ENCODE results near the gene SLFN5. TPM values are rescaled to one million over a fixed set of nuclear protein-coding genes. Genes with fewer than 3 reads are reported as not detected.
A peak's percentile ranks its signal among the peaks of the same experiment; 100 is the strongest.

The SLFN5 gene
- total RNA-seq, 2 experiments from 2014 or later, result 28.5 to 32.7 TPM

- TF ChIP-seq, protein P1, sequence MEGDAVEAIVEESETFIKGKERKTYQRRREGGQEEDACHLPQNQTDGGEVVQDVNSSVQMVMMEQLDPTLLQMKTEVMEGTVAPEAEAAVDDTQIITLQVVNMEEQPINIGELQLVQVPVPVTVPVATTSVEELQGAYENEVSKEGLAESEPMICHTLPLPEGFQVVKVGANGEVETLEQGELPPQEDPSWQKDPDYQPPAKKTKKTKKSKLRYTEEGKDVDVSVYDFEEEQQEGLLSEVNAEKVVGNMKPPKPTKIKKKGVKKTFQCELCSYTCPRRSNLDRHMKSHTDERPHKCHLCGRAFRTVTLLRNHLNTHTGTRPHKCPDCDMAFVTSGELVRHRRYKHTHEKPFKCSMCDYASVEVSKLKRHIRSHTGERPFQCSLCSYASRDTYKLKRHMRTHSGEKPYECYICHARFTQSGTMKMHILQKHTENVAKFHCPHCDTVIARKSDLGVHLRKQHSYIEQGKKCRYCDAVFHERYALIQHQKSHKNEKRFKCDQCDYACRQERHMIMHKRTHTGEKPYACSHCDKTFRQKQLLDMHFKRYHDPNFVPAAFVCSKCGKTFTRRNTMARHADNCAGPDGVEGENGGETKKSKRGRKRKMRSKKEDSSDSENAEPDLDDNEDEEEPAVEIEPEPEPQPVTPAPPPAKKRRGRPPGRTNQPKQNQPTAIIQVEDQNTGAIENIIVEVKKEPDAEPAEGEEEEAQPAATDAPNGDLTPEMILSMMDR (IDR thresholded peaks at IDR 0.05), result no peak
- H3K4me3 Mint-ChIP-seq, result peak overlapping the region; percentile 89
- H3K9me3 ChIP-seq (ENCODE audit: control insufficient read depth in 1 of 2, insufficient read depth in 1 of 2, low read length in 2 of 2), result no peaks in the 10 kb centered on the region
- H3K27ac Mint-ChIP-seq, result peak overlapping the region; percentile 96
- ChIA-PET CTCF (interaction anchor here (0.6 to 3.5 kb wide), 33 partner anchors 12 to 277 kb away, joined by 3 to 57 read pairs (median 5); partner anchors contain the start of genes PEX12 and SLFN5), POLR2A (interaction anchor here (0.7 to 4.7 kb wide), 26 partner anchors 8 to 274 kb away, joined by 3 to 84 read pairs (median 8); partner anchors contain the start of genes AP2B1, PEX12, SLFN11 and SLFN12)
- H3K36me3 ChIP-seq (ENCODE audit: insufficient read depth, low read length), result no peaks in the 10 kb centered on the region
- DNase-seq (no peak), ATAC-seq (ENCODE audit: poor library complexity) (no peak)
- H3K4me1 Mint-ChIP-seq (ENCODE audit: low read depth), result peaks cover 63% of the 10 kb centered on the region
- H3K4me3 ChIP-seq (ENCODE audit: low read length), result no peak overlapping the region
- H3K4me1 ChIP-seq (ENCODE audit: insufficient read depth, low read length), result peaks cover 30% of the 10 kb centered on the region
- intact Hi-C loops (cut with DNase I, micrococcal nuclease), result loop anchor here (1.0 to 5.0 kb wide), 6 partner anchors 34 to 221 kb away; partner anchors contain the start of gene SLFN12 (in 1 of the 2)
- H3K36me3 Mint-ChIP-seq (ENCODE audit: low read depth), result no peaks in the 10 kb centered on the region
- no peaks in the 10 kb centered on the region for H3K27me3 Mint-ChIP-seq
- H3K27me3 ChIP-seq (ENCODE audit: control insufficient read depth in 1 of 2, insufficient read depth in 2 of 2, low read length in 2 of 2), result no peaks in the 10 kb centered on the region
- H3K9me3 Mint-ChIP-seq, result no peaks in the 10 kb centered on the region
- H3K27ac ChIP-seq (ENCODE audit: low read depth in 1 of 2, low read length in 2 of 2), result peak overlapping the region in 1 of 2 donors; percentile 66
These were observed 69.5 kb downstream of the SLFN5 start for GRCh38 chr17:35312346-35312745.

DNA sequence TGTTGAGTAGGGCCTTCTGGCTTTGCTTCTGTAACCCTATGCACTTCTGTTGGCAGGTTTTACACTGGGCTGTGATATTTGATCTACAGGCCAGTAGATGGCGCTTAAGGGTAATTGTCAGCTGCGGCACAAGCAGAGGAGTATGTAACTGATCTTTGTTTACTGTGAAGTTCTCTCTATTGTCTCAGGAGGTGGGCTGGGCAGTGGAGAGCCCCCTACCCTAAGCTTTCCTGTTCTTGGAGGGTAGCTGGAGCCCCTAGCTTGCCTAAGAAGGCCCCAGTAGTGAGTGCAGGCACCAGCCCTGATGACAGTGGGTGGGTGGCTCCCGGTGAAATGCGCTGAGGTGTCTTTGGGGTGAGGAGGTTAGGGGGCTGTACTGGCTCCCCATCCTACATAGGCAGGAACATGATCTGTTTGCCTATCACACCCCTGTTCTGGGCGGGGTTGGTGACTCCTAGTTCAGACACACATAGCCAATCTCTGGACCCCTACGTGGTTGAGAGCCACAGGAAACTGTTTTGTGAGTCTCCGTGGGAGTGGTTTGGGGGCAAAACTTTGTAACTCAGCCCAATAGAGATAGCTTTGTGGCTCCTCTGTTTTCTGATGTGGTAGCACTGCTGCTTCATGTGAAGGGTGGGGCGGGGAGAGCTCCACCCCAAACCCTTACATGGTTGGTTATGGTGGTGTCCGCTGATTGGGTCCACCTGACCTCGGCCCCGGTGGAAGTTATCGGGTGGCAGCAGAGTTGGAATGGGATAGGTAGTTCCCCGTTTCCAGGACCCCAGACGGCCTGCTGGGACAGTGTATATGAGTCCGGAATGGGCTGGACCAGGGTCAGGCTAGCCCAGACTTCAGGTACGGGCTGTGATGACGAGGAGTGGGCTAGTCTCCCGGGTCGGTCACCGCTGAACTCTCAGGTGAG is 70.2 kb downstream of the SLFN5 start:
- no peaks in the 10 kb centered on the region for H3K9me3 Mint-ChIP-seq
- Histone ChIP-seq H3K4me1 (ENCODE audit: insufficient read depth, low read length) (peaks cover 30% of the 10 kb centered on the region), H3K9me3 (ENCODE audit: control insufficient read depth in 1 of 2, insufficient read depth in 1 of 2, low read length in 2 of 2) (no peaks in the 10 kb centered on the region), H3K4me3 (ENCODE audit: low read length) (peak overlapping the region; percentile 77), H3K27me3 (ENCODE audit: control insufficient read depth in 1 of 2, insufficient read depth in 2 of 2, low read length in 2 of 2) (no peaks in the 10 kb centered on the region), H3K27ac (ENCODE audit: low read depth in 1 of 2, low read length in 2 of 2) (peak overlapping the region; percentile 69 to 70), H3K36me3 (ENCODE audit: insufficient read depth, low read length) (no peaks in the 10 kb centered on the region)
- intact Hi-C loops (cut with DNase I, micrococcal nuclease), result loop anchor here (1.0 to 5.0 kb wide), 10 partner anchors 34 to 226 kb away; partner anchors contain the start of genes SLFN11 (in 1 of the 2) and SLFN12 (in 1 of the 2)
- H3K27ac Mint-ChIP-seq, result peak overlapping the region; percentile 96
- peaks cover 67% of the 10 kb centered on the region for H3K4me1 Mint-ChIP-seq (ENCODE audit: low read depth)
- no peaks in the 10 kb centered on the region for H3K27me3 Mint-ChIP-seq
- ChIA-PET POLR2A (interaction anchor here (0.6 to 4.7 kb wide), 43 partner anchors 9 to 451 kb away, joined by 3 to 84 read pairs (median 4); partner anchors contain the start of genes AP2B1, PEX12, SLFN11 and SLFN12), CTCF (interaction anchor here (0.6 to 3.5 kb wide), 41 partner anchors 9 to 276 kb away, joined by 3 to 57 read pairs (median 4); partner anchors contain the start of gene PEX12)
- H3K36me3 Mint-ChIP-seq (ENCODE audit: low read depth), result no peaks in the 10 kb centered on the region
- DNase-seq (peak; percentile 67 to 97 (median 76)), ATAC-seq (ENCODE audit: poor library complexity) (peak; percentile 90)
- TF ChIP-seq, protein P1 (IDR thresholded peaks at IDR 0.05), result peak; percentile 78
- peak overlapping the region; percentile 89 for H3K4me3 Mint-ChIP-seq

- intact Hi-C loops (cut with DNase I, micrococcal nuclease), result loop anchor here (1.0 to 5.0 kb wide), 11 partner anchors 33 to 225 kb away; partner anchors contain the start of genes SLFN11 (in 2 of the 2) and SLFN12 (in 1 of the 2)
- peaks cover 30% of the 10 kb centered on the region for H3K4me1 ChIP-seq (ENCODE audit: insufficient read depth, low read length)
- ATAC-seq (ENCODE audit: poor library complexity), result no peak
- Mint-ChIP-seq H3K27me3 (no peaks in the 10 kb centered on the region), H3K27ac (peak overlapping the region; percentile 96), H3K4me1 (ENCODE audit: low read depth) (peaks cover 62% of the 10 kb centered on the region), H3K36me3 (ENCODE audit: low read depth) (no peaks in the 10 kb centered on the region), H3K9me3 (no peaks in the 10 kb centered on the region), H3K4me3 (peak overlapping the region; percentile 89)
- no peaks in the 10 kb centered on the region for H3K27me3 ChIP-seq (ENCODE audit: control insufficient read depth in 1 of 2, insufficient read depth in 2 of 2, low read length in 2 of 2)
- peak overlapping the region; percentile 69 to 70 for H3K27ac ChIP-seq (ENCODE audit: low read depth in 1 of 2, low read length in 2 of 2)
- DNase-seq, result peak in 8 of 14 experiments; percentile 4 to 41 (median 26)
- TF ChIP-seq, protein P1 (IDR thresholded peaks at IDR 0.05), result no peak
- no peaks in the 10 kb centered on the region for H3K9me3 ChIP-seq (ENCODE audit: control insufficient read depth in 1 of 2, insufficient read depth in 1 of 2, low read length in 2 of 2)
- CTCF ChIA-PET, result interaction anchor here (1.3 to 3.5 kb wide), 9 partner anchors 8 to 265 kb away, joined by 3 to 57 read pairs (median 8); partner anchors contain the start of gene PEX12
- peak overlapping the region; percentile 77 for H3K4me3 ChIP-seq (ENCODE audit: low read length)
- H3K36me3 ChIP-seq (ENCODE audit: insufficient read depth, low read length), result no peaks in the 10 kb centered on the region
- POLR2A ChIA-PET, result interaction anchor here (0.9 to 4.7 kb wide), 23 partner anchors 9 to 333 kb away, joined by 3 to 84 read pairs (median 8); partner anchors contain the start of genes AP2B1, PEX12, SLFN11 and SLFN12L
These were observed 71.1 kb downstream of the SLFN5 start for GRCh38 chr17:35313875-35314409.

Data from CD4-positive, alpha-beta T cell (primary cell).